Measurements from ENCODE around the gene CYFIP2. TPM values are rescaled to one million over a fixed set of nuclear protein-coding genes. Genes with fewer than 3 reads are reported as not detected.

Gene CYFIP2
- total RNA-seq, 1 donor from 2014 or later, result 82.9 TPM

DNA sequence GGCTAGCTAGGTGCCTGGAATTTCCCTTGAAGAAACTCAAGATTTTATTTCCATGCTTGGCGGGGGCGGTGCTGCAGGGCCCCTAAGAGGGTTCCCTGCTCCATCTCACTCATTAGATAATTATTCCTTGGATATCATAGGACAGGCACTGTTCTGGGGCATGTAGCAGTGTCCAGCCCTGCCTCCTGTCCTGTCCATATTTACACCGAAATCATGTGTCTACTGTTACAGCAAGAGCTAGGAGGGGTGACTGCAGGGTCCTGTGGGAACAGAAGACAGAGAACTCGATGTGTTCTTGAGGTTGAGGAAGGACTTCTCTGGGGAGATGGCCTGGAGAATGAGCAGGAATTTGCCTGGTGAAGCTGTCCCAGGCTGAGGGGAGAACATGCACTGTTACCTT lies 96.6 kb downstream of the CYFIP2 start:
- H3K27ac Mint-ChIP-seq, result no peak overlapping the region
- no peaks in the 10 kb centered on the region for H3K9me3 Mint-ChIP-seq
- no peak overlapping the region for H3K4me3 Mint-ChIP-seq
- peaks cover 20% of the 10 kb centered on the region for H3K36me3 Mint-ChIP-seq
- TF ChIP-seq, protein P1, sequence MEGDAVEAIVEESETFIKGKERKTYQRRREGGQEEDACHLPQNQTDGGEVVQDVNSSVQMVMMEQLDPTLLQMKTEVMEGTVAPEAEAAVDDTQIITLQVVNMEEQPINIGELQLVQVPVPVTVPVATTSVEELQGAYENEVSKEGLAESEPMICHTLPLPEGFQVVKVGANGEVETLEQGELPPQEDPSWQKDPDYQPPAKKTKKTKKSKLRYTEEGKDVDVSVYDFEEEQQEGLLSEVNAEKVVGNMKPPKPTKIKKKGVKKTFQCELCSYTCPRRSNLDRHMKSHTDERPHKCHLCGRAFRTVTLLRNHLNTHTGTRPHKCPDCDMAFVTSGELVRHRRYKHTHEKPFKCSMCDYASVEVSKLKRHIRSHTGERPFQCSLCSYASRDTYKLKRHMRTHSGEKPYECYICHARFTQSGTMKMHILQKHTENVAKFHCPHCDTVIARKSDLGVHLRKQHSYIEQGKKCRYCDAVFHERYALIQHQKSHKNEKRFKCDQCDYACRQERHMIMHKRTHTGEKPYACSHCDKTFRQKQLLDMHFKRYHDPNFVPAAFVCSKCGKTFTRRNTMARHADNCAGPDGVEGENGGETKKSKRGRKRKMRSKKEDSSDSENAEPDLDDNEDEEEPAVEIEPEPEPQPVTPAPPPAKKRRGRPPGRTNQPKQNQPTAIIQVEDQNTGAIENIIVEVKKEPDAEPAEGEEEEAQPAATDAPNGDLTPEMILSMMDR (IDR thresholded peaks at IDR 0.05; ENCODE audit: unreplicated experiment), result no peak
- no peak for DNase-seq (ENCODE audit: low spot score in 2 of 2, unreplicated experiment in 2 of 2)
- no peaks in the 10 kb centered on the region for H3K27me3 Mint-ChIP-seq (ENCODE audit: low read depth)
- no peaks in the 10 kb centered on the region for H3K4me1 Mint-ChIP-seq

DNA sequence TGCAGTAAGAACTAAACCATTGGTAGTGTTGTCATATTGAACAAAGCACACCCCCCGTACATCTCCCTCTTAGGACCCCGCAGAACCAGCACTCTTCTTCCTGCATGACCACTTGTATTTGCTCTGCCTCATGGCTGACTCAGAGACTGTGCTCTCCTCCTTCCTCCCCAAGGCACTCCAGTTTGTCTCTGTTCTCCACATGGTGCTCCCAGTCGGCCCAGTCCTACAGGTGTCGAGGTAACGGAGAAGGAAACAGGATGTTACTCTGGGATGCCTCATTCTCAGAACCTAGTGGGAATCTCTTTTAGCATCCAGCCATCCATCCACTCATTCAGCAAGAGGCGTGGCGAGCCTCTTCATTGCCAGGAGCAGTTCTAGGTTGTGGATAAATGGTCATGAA lies 97.1 kb downstream of the CYFIP2 start:
- Mint-ChIP-seq H3K36me3 (peaks cover 20% of the 10 kb centered on the region), H3K4me3 (no peak overlapping the region), H3K4me1 (no peaks in the 10 kb centered on the region), H3K27ac (no peak overlapping the region), H3K9me3 (no peaks in the 10 kb centered on the region), H3K27me3 (ENCODE audit: low read depth) (no peaks in the 10 kb centered on the region)
- TF ChIP-seq, protein P1 (IDR thresholded peaks at IDR 0.05; ENCODE audit: unreplicated experiment), result no peak
- DNase-seq (ENCODE audit: low spot score in 2 of 2, unreplicated experiment in 2 of 2), result no peak

DNA sequence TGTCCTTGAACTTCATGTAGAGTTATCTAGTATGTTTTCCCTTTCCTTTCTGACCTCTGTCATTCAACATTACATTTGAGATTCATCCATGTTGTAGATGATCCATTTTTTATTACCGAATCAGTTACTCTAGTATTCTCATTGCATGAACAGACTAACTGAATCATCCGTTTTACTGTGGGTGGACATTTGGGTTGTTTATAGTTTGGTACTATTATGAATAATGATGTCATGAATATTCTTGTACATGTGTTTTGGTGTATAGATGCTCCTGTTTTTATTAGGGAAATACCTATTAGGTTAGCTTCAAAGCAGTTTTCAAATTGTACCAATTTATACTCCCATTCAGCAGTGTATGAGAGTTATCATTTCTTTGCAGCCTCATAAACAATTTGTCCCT lies 99.8 kb downstream of the CYFIP2 start:
- Mint-ChIP-seq H3K4me3 (no peak overlapping the region), H3K4me1 (peaks cover 6% of the 10 kb centered on the region), H3K9me3 (no peaks in the 10 kb centered on the region), H3K36me3 (peaks cover 5% of the 10 kb centered on the region), H3K27ac (no peak overlapping the region), H3K27me3 (ENCODE audit: low read depth) (no peaks in the 10 kb centered on the region)
- DNase-seq (ENCODE audit: low spot score in 2 of 2, unreplicated experiment in 2 of 2), result no peak
- TF ChIP-seq, protein P1 (IDR thresholded peaks at IDR 0.05; ENCODE audit: unreplicated experiment), result no peak

DNA sequence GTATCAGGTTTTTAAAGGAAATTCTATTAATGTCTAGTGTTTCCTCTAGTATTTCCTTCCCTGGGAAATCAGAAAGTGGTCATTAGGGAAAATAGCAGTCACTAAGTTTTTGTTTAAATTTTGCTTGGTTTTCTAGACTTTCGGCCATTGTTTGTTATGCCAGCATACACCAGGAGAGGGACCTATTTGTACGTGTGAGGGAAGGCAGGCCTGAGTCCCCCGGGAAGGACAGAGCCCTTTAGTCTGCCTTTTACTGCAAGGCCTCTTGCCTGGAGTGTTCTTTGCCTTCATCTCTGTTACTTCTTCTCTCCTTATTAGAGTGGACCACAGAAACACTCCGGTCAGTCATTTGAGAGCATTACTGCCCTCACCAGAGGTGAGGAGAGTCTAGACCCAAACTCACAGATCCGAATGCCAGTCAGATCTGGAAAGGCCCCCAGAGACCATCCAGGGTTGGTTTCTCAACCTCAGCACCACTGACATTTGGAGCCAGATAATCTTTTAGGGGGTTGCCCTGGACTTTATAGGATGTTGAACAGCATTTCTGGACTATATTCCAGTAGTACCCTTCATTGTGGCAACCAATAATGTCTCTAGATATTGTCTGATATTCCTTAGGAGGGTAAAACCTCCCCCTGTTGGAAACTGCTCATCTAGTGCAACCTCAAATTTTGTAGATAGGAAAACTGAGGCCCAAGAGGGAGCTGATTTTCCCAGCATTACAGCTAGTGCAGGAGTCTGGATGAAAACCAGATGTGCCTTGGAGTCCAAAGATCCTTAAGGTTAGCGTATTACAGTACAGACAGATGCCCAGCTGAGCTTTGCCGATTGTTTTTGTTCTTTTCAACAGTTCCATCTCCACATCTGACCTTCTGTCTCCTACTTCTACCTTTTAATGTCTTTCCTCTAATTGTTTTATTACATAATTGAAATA lies 101.1 kb downstream of the CYFIP2 start:
- H3K36me3 Mint-ChIP-seq, result peaks cover under 1% of the 10 kb centered on the region
- no peak overlapping the region for H3K4me3 Mint-ChIP-seq
- no peaks in the 10 kb centered on the region for H3K27me3 Mint-ChIP-seq (ENCODE audit: low read depth)
- H3K27ac Mint-ChIP-seq, result peak overlapping the region; percentile 82
- peaks cover 15% of the 10 kb centered on the region for H3K4me1 Mint-ChIP-seq
- TF ChIP-seq, protein P1 (IDR thresholded peaks at IDR 0.05; ENCODE audit: unreplicated experiment), result no peak
- no peak for DNase-seq (ENCODE audit: low spot score in 2 of 2, unreplicated experiment in 2 of 2)
- H3K9me3 Mint-ChIP-seq, result no peaks in the 10 kb centered on the region

DNA sequence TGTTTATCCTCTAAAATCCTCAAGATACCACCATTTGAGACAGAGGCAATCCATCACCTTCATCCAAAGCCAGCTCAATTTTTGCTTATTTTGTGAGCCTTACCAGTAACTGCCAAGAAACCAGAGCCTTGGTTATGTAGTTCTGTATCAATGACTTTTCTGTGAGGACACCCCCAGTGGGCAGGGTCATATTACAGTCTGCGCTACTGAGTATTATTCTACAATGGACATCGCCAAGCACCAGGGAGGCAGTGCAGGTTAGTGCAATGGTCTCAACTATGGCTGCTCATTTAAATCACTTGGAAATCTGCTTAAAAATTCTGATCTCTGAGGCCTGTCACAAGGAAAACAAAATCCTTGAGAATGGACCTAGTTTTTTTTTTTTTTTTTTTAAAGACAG lies 103.6 kb downstream of the CYFIP2 start:
- H3K4me1 Mint-ChIP-seq, result peaks cover 29% of the 10 kb centered on the region
- no peak overlapping the region for H3K27ac Mint-ChIP-seq

More for the DNA sequence above, 103.6 kb downstream of the CYFIP2 start:
- Mint-ChIP-seq H3K36me3 (peaks cover 2% of the 10 kb centered on the region), H3K4me3 (no peak overlapping the region), H3K27me3 (ENCODE audit: low read depth) (no peaks in the 10 kb centered on the region), H3K9me3 (no peaks in the 10 kb centered on the region)
- TF ChIP-seq, protein P1 (IDR thresholded peaks at IDR 0.05; ENCODE audit: unreplicated experiment), result no peak
- no peak for DNase-seq (ENCODE audit: low spot score in 2 of 2, unreplicated experiment in 2 of 2)

Measured in mesothelial cell of epicardium (in vitro differentiated cells).